HFFc6 (cell line): ENCODE measurements around the gene BABAM2. TPM values are rescaled to one million over a fixed set of nuclear protein-coding genes. Genes with fewer than 3 reads are reported as not detected.

Experiments used
- DNase-seq: peaks from one replicate; pipeline ENCODE4 v3.0.0-alpha.2; 2018
- H3K27ac Mint-ChIP-seq: 2 replicates; pipeline ENCODE4 v1.8.0; 2020; ENCODE audit warnings: mild to moderate bottlenecking, mixed read lengths
- H3K27me3 Mint-ChIP-seq: 2 replicates; pipeline ENCODE4 v1.8.0; 2021; ENCODE audit warnings: mild to moderate bottlenecking, moderate library complexity, mixed read lengths; ENCODE audit not compliant: insufficient read depth
- H3K36me3 Mint-ChIP-seq: 2 replicates; pipeline ENCODE4 v1.8.0; 2021; ENCODE audit warnings: low read depth, mixed read lengths
- H3K4me1 Mint-ChIP-seq: 2 replicates; pipeline ENCODE4 v1.8.0; 2020; ENCODE audit warnings: low read depth, mixed read lengths
- H3K4me3 Mint-ChIP-seq: 2 replicates; pipeline ENCODE4 v1.8.0; 2020; ENCODE audit warnings: mild to moderate bottlenecking, moderate library complexity, mixed read lengths
- H3K9me3 Mint-ChIP-seq: 2 replicates; pipeline ENCODE4 v1.8.0; 2020; ENCODE audit warnings: mild to moderate bottlenecking, mixed read lengths
- total RNA-seq, 6 experiments: library from RNA; stranded (reverse); fragmentation: NEBNext Ultra II Directional; extraction: Animal tissue kit (Norgen Biotek cat#: 25700); gene quantifications; 2 replicates in 1 of 6; 3 replicates in 5 of 6; pipeline ENCODE4 v1.2.3, GENCODE V29; 2021
- TF ChIP-seq, protein P1 (sequence below): fragments of 200-600 bp; sonication (generic); IDR thresholded peaks from 2 replicates; pipeline ENCODE4 v1.5.0; 2021; ENCODE audit warnings: antibody characterized with exemption, mild to moderate bottlenecking

The BABAM2 gene
- total RNA-seq, 6 experiments from 2014 or later, result 30.8 to 46.6 (median 41.2) TPM

DNA sequence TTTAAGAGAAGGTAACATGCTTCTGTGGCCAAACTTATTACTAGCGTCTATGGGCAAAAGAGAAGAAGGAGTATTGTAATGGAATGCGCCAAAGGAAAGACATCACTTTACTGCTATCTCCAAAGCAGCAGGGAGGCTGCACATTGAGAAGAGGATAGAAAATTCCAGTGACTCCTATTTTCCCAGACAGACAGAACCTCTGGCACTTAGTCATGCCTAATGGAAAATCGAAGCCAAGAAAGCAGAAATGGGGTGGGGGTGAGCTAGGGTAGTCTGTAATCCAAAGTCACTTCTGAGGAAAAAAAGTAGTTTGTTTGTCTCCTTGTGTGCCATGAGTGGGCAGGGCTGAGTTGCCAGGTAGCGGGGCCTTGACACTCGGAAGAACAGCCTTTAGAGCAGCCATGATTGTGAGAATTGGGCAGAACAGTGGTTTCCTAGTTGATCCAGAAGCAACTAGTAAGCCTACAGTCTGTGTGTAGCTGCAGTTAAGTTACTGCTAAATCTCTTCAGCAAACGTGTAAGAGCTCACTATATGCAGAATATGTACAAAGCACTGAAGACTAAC lies 422.8 kb downstream of the BABAM2 start:
- H3K4me3 Mint-ChIP-seq, result no peak overlapping the region
- peaks cover 2% of the 10 kb centered on the region for H3K27me3 Mint-ChIP-seq
- TF ChIP-seq, protein P1, sequence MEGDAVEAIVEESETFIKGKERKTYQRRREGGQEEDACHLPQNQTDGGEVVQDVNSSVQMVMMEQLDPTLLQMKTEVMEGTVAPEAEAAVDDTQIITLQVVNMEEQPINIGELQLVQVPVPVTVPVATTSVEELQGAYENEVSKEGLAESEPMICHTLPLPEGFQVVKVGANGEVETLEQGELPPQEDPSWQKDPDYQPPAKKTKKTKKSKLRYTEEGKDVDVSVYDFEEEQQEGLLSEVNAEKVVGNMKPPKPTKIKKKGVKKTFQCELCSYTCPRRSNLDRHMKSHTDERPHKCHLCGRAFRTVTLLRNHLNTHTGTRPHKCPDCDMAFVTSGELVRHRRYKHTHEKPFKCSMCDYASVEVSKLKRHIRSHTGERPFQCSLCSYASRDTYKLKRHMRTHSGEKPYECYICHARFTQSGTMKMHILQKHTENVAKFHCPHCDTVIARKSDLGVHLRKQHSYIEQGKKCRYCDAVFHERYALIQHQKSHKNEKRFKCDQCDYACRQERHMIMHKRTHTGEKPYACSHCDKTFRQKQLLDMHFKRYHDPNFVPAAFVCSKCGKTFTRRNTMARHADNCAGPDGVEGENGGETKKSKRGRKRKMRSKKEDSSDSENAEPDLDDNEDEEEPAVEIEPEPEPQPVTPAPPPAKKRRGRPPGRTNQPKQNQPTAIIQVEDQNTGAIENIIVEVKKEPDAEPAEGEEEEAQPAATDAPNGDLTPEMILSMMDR, result no peak
- peaks cover 10% of the 10 kb centered on the region for H3K36me3 Mint-ChIP-seq
- H3K27ac Mint-ChIP-seq, result no peak overlapping the region
- H3K4me1 Mint-ChIP-seq, result peaks cover 19% of the 10 kb centered on the region
- DNase-seq, result no peak
- H3K9me3 Mint-ChIP-seq, result no peaks in the 10 kb centered on the region

DNA sequence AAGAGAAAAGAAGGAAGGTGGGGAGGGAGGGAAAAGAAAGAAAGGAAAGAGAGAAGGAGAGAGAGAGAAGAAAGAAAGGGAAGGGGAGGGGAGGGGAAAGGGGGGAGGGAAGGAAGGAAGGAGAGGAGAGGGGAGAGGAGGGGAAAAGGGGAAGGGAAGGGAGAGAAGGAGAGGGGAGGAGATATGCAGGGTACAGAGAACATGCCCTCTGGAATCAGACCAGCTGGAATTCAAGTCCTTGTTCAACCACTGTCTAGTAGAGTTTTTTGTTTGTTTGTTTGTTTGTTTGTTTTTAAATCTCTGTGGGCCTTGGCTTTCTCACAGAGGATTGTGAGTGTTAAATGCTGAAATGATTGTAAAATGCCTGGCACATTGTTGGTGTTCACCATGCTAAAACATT lies 424.4 kb downstream of the BABAM2 start:
- no peak overlapping the region for H3K4me3 Mint-ChIP-seq
- DNase-seq, result no peak
- peaks cover 25% of the 10 kb centered on the region for H3K4me1 Mint-ChIP-seq
- H3K36me3 Mint-ChIP-seq, result no peaks in the 10 kb centered on the region
- no peak overlapping the region for H3K27ac Mint-ChIP-seq
- no peaks in the 10 kb centered on the region for H3K9me3 Mint-ChIP-seq
- no peaks in the 10 kb centered on the region for H3K27me3 Mint-ChIP-seq
- TF ChIP-seq, protein P1, result no peak

DNA sequence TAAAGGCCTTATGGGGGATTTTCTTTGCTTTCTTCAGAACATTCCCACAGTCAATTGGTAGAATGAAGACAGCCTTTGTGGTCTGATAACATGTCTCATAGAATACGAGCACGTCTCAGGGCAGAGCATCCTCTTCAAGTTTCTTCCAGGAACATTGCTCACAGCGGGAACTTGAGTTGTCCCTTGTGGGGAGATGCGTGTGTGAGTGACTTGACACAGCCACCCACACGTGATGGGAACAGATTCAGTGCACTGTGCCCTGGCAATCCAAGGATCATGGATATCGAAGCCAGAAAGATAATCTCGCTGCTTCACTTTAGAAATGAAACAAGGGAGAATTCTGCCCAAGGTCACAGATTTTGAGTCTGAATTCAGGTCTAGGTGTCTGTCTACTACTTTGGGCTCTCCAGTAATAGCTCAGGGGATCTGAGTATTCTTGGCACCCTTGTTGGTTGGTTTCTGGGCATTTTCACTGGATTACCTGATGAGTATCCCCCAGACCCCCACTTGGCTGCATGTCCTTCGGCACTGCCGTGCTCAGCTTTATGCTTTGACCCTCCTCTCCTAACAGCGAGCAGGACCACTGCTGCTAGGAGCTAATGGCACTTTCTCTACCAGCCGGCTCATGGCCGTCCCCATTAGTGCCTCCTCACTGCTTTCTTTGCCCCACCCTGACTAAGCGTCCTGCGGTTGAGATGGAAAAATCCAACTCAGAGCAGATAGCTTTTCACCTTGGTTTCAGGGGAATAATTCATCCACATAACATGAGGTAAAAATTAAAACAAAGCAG lies 426.2 kb downstream of the BABAM2 start:
- Mint-ChIP-seq H3K4me3 (no peak overlapping the region), H3K36me3 (no peaks in the 10 kb centered on the region), H3K27me3 (no peaks in the 10 kb centered on the region), H3K27ac (no peak overlapping the region), H3K4me1 (peaks cover 20% of the 10 kb centered on the region), H3K9me3 (no peaks in the 10 kb centered on the region)
- no peak for DNase-seq
- TF ChIP-seq, protein P1, result no peak

DNA sequence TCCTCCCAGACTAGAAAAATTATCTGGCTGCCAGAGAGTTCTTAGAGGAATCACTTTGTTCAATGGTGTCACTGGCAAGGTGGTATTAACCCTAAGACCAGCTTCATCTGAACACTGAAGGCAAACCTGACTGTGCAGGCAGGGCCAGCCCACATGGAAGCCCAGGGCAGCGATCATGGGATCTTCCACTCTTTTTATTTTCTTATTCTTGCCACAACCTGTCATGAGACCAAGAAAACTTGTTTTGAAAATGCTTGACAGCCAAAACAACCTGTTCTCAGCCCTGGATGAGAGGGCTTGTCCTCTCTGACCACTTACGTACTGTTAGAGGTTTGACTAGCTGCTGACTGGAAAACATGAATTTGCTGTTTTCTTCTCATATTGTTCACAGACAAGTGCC lies 426.9 kb downstream of the BABAM2 start:
- Mint-ChIP-seq H3K27me3 (no peaks in the 10 kb centered on the region; the same call in 1 of the 2 replicates), H3K36me3 (no peaks in the 10 kb centered on the region), H3K9me3 (no peaks in the 10 kb centered on the region), H3K4me1 (peaks cover 13% of the 10 kb centered on the region), H3K4me3 (no peak overlapping the region), H3K27ac (no peak overlapping the region)
- DNase-seq, result no peak
- TF ChIP-seq, protein P1, result no peak

DNA sequence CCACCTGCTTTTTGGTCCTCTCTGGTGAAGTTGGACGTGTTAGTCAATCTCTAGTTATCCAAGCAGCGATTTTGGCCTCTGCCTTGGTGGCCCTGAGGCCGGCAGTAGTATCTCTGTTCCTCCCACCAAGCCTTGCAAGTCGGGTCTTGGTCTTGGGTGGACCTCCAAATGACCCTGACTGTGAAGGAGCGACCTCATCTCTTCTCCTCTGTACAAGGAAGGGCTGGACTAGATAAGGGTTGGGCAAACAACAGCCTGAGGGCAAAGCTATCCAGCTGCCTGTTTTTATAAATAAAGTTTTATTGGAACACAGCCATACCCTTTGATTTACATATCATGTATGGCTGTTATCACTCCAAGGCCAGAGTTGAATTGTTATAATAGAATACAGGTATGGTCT lies 427.5 kb downstream of the BABAM2 start:
- Mint-ChIP-seq H3K27me3 (no peaks in the 10 kb centered on the region; the same call in 1 of the 2 replicates), H3K27ac (no peak overlapping the region), H3K4me1 (peaks cover 10% of the 10 kb centered on the region), H3K4me3 (no peak overlapping the region), H3K36me3 (no peaks in the 10 kb centered on the region), H3K9me3 (no peaks in the 10 kb centered on the region)
- no peak for DNase-seq
- TF ChIP-seq, protein P1, result no peak
